H1 (cell line): ENCODE measurements around the gene STRIP2. TPM values are rescaled to one million over a fixed set of nuclear protein-coding genes. Genes with fewer than 3 reads are reported as not detected.

Source experiments
- CTCF ChIA-PET: fragments of 300-600 bp; sonication (Branson Sonifier 250); formaldehyde crosslinking; loops from one replicate; lab custom pipeline; 2021; ENCODE audit not compliant: partially characterized antibody; lab: Charles Lee
- POLR2A ChIA-PET: fragments of 300-600 bp; sonication (Branson Sonifier 250); formaldehyde crosslinking; loops from one replicate; lab custom pipeline; 2021; ENCODE audit warnings: inconsistent platforms; ENCODE audit not compliant: partially characterized antibody; lab: Charles Lee
- DNase-seq, 2 experiments: peaks; one replicate each; pipeline versions ENCODE4 v3.0.0 to v3.0.0-alpha.2; 2010 to 2022; ENCODE audit warnings: low spot score in 2 of 2, low read depth in 1 of 2, mixed read lengths in 1 of 2
- FAIRE-seq: peaks from 2 replicates; lab custom pipeline; 2011; peaks lifted over from hg19 to GRCh38; lab: Jason Lieb, UNC
- H2AFZ ChIP-seq: 2 replicates; pipeline ENCODE4 v1.8.1; 2012; ENCODE audit warnings: low read length, inconsistent platforms
- H2AK5ac ChIP-seq: 2 replicates; pipeline ENCODE4 v1.6.1; 2013; ENCODE audit warnings: low read depth, low read length
- H2BK120ac ChIP-seq: replicated peaks from 2 replicates; pipeline ENCODE3; 2013; ENCODE audit warnings: low read depth, low read length, inconsistent platforms
- H2BK12ac ChIP-seq: 2 replicates; pipeline ENCODE4 v1.6.1; 2013; ENCODE audit warnings: low read depth, low read length
- H2BK15ac ChIP-seq: 2 replicates; pipeline ENCODE4 v1.6.1; 2013; ENCODE audit warnings: low read length
- H2BK20ac ChIP-seq: 2 replicates; pipeline ENCODE4 v1.6.1; 2013; ENCODE audit warnings: low read length
- H2BK5ac ChIP-seq: 2 replicates; pipeline ENCODE4 v1.6.1; 2013; ENCODE audit warnings: low read depth, low read length
- H3K14ac ChIP-seq: 2 replicates; pipeline ENCODE4 v1.6.1; 2013; ENCODE audit warnings: inconsistent platforms; ENCODE audit not compliant: insufficient read length
- H3K18ac ChIP-seq: 2 replicates; pipeline ENCODE4 v1.6.1; 2013; ENCODE audit warnings: low read length; ENCODE audit errors: extremely low read depth
- H3K23ac ChIP-seq: 2 replicates; pipeline ENCODE4 v1.6.1; 2013; ENCODE audit warnings: inconsistent platforms; ENCODE audit not compliant: insufficient read length
- H3K23me2 ChIP-seq: 2 replicates; pipeline ENCODE4 v1.6.1; 2013; ENCODE audit warnings: low read depth, low read length
- H3K27ac ChIP-seq: 2 replicates; pipeline ENCODE4 v1.6.1; 2011; ENCODE audit warnings: low read depth, low read length, inconsistent platforms
- H3K27me3 ChIP-seq, 4 experiments: replicated peaks in 1 of 4; 1 replicate in 1 of 4; 2 replicates in 3 of 4; pipeline versions ENCODE4 v1.6.1 to v1.8.1; 2011 to 2013; ENCODE audit warnings: low read length in 3 of 4, mild to moderate bottlenecking in 3 of 4, inconsistent platforms in 2 of 4, mixed read lengths in 2 of 4, moderate library complexity in 1 of 4; ENCODE audit not compliant: control insufficient read depth in 3 of 4, insufficient read depth in 3 of 4; ENCODE audit errors: extremely low read depth in 1 of 4
- H3K36me3 ChIP-seq, 4 experiments: 2 replicates each; pipeline versions ENCODE4 v1.6.1 to v1.8.1; 2011 to 2013; ENCODE audit warnings: mild to moderate bottlenecking in 4 of 4, low read length in 3 of 4, moderate library complexity in 2 of 4, control low read depth in 1 of 4, inconsistent platforms in 1 of 4; ENCODE audit not compliant: insufficient read depth in 4 of 4, control insufficient read depth in 2 of 4
- H3K4ac ChIP-seq: replicated peaks from 2 replicates; pipeline ENCODE3; 2013; ENCODE audit warnings: low read length, low read depth, mixed read lengths, inconsistent platforms; ENCODE audit not compliant: insufficient read length
- H3K4me1 ChIP-seq, 4 experiments: replicated peaks in 1 of 4; 1 replicate in 1 of 4; 2 replicates in 3 of 4; pipeline versions ENCODE4 v1.6.1 to v1.8.1; 2011 to 2013; ENCODE audit warnings: low read length in 3 of 4, inconsistent platforms in 2 of 4, mixed read lengths in 1 of 4; ENCODE audit not compliant: insufficient read depth in 4 of 4, control insufficient read depth in 3 of 4
- H3K4me2 ChIP-seq, 2 experiments: 2 replicates each; pipeline versions ENCODE4 v1.6.1 to v1.8.1; 2011 to 2013; ENCODE audit warnings: low read depth in 2 of 2, low read length in 2 of 2, control low read depth in 1 of 2, inconsistent platforms in 1 of 2, mild to moderate bottlenecking in 1 of 2; ENCODE audit not compliant: insufficient read depth in 1 of 2
- H3K4me3 ChIP-seq, 4 experiments: fragments of 200-600, 300-600 bp in 1 of 4; sonication (generic), shearing (Covaris generic), sonication (Bioruptor Twin) in 1 of 4; 2 replicates each; pipeline versions ENCODE4 v1.5.1 to v1.8.1; 2011 to 2016; ENCODE audit warnings: low read length in 4 of 4, low read depth in 3 of 4, control low read depth in 2 of 4, inconsistent platforms in 2 of 4, mild to moderate bottlenecking in 2 of 4, mixed read lengths in 1 of 4, moderate library complexity in 1 of 4; ENCODE audit not compliant: insufficient read depth in 2 of 4; ENCODE audit errors: extremely low read depth in 1 of 4
- H3K56ac ChIP-seq: replicated peaks from 2 replicates; pipeline ENCODE3; 2013; ENCODE audit warnings: low read depth, mild to moderate bottlenecking, mixed read lengths, low read length, inconsistent platforms; ENCODE audit not compliant: insufficient read length
- H3K79me1 ChIP-seq: 2 replicates; pipeline ENCODE4 v1.6.1; 2013; ENCODE audit warnings: low read depth, low read length, control low read depth
- H3K79me2 ChIP-seq, 2 experiments: 2 replicates each; pipeline versions ENCODE4 v1.6.1 to v1.8.1; 2012 to 2013; ENCODE audit warnings: low read length in 2 of 2, mild to moderate bottlenecking in 2 of 2, inconsistent platforms in 1 of 2; ENCODE audit not compliant: insufficient read depth in 2 of 2, control insufficient read depth in 1 of 2
- H3K9ac ChIP-seq, 4 experiments: replicated peaks in 1 of 4; 1 replicate in 1 of 4; 2 replicates in 3 of 4; pipeline versions ENCODE4 v1.6.1 to v1.8.1; 2011 to 2013; ENCODE audit warnings: low read depth in 3 of 4, low read length in 3 of 4, control low read depth in 2 of 4, mild to moderate bottlenecking in 2 of 4, moderate library complexity in 2 of 4, inconsistent platforms in 1 of 4; ENCODE audit errors: extremely low read depth in 1 of 4
- H3K9me3 ChIP-seq, 2 experiments: 2 replicates each; pipeline versions ENCODE4 v1.6.1 to v1.8.1; 2012 to 2013; ENCODE audit warnings: mild to moderate bottlenecking in 2 of 2, moderate library complexity in 2 of 2, control low read depth in 1 of 2, inconsistent platforms in 1 of 2, low read depth in 1 of 2, low read length in 1 of 2, mixed read lengths in 1 of 2; ENCODE audit not compliant: insufficient read depth in 2 of 2
- H4K20me1 ChIP-seq, 2 experiments: replicated peaks in 1 of 2; 2 replicates each; pipeline versions ENCODE3 to v1.8.1; 2011 to 2013; ENCODE audit warnings: inconsistent platforms in 2 of 2, low read length in 2 of 2, mild to moderate bottlenecking in 1 of 2; ENCODE audit not compliant: insufficient read depth in 2 of 2, control insufficient read depth in 1 of 2
- H4K5ac ChIP-seq: 2 replicates; pipeline ENCODE4 v1.6.1; 2013; ENCODE audit warnings: low read length, low read depth, mixed read lengths, inconsistent platforms; ENCODE audit not compliant: insufficient read length
- H4K8ac ChIP-seq: 2 replicates; pipeline ENCODE4 v1.8.0; 2013; ENCODE audit warnings: mild to moderate bottlenecking, moderate library complexity, low read length, inconsistent platforms; ENCODE audit not compliant: insufficient read depth; ENCODE audit errors: extremely low read depth
- H4K91ac ChIP-seq: replicated peaks from 2 replicates; pipeline ENCODE3; 2013; ENCODE audit warnings: low read length, mixed read lengths, inconsistent platforms; ENCODE audit not compliant: insufficient read length
- MAX ChIP-seq: IDR thresholded peaks from 2 replicates; pipeline ENCODE4 v1.6.1; 2012; ENCODE audit warnings: inconsistent platforms
- NRF1 ChIP-seq: IDR thresholded peaks from 2 replicates; pipeline ENCODE4 v1.6.1; 2011; ENCODE audit warnings: mild to moderate bottlenecking, low read depth, low read length, improper control_type of control experiment
- RNF2 ChIP-seq: fragments of 200-900, 300-1000 bp; sonication (generic); IDR thresholded peaks from 2 replicates; pipeline ENCODE4 v1.7.1; 2016; ENCODE audit warnings: borderline replicate concordance, low read depth, mild to moderate bottlenecking, antibody characterized with exemption, low read length; ENCODE audit not compliant: poor library complexity, severe bottlenecking; ENCODE audit errors: missing control alignments
- SRF ChIP-seq: IDR thresholded peaks from 2 replicates; pipeline ENCODE4 v1.6.1; 2011; ENCODE audit warnings: mild to moderate bottlenecking, low read depth, low read length, moderate library complexity
- WGBS, 2 experiments: shearing (Covaris generic) in 1 of 2; methylation state at CpG; one replicate each; pipeline versions ENCODE4 v1.1.6 to v1.1.7; 2013 to 2015; ENCODE audit warnings: low lambda C conversion rate in 2 of 2, mixed read lengths in 2 of 2, inconsistent platforms in 1 of 2, low coverage in 1 of 2, missing lambda C conversion rate in 1 of 2; ENCODE audit not compliant: insufficient replicate concordance in 2 of 2, insufficient coverage in 1 of 2, insufficient read length in 1 of 2; ENCODE audit errors: extremely low coverage in 1 of 2, missing lambda C conversion rate in 1 of 2; 5-methylcytosine and 5-hydroxymethylcytosine counted together
- polyA plus RNA-seq, 7 experiments: library from polyadenylated mRNA; depleted of rRNA in 3 of 7; stranded (reverse) in 5 of 7; unstranded in 2 of 7; fragments of >200 nt in 5 of 7; fragments of 200-250 nt in 2 of 7; gene quantifications; 1 replicate in 5 of 7; 2 replicates in 1 of 7; 4 replicates in 1 of 7; pipeline versions ENCODE4 v1.2.1 to v1.2.3, GENCODE V29; 2011 to 2013; ENCODE audit warnings: missing spikeins in 2 of 7, mixed read lengths in 2 of 7
- total RNA-seq: library from RNA; stranded (reverse); fragmentation: NEBNext Ultra II Directional; extraction: Animal tissue kit (Norgen Biotek cat#: 25700); gene quantifications from 2 replicates; pipeline ENCODE4 v1.2.1, GENCODE V29; 2021

Gene STRIP2
- total and polyA plus RNA-seq, 2 of the 8 experiments (the other 6 are each of a cell fraction or from before 2014, with no cell fraction given), result 5.3 to 8.2 TPM

- no peaks in the 10 kb centered on the region for H4K20me1 ChIP-seq
- H2BK120ac ChIP-seq, result no peak overlapping the region
- H2BK20ac ChIP-seq, result no peak overlapping the region
- no peak overlapping the region for H3K4ac ChIP-seq
- peaks cover 6 to 58% (median 29%) of the 10 kb centered on the region in 4 experiments; a peak in 7 of 8 replicates for H3K36me3 ChIP-seq
- no peak overlapping the region for H2BK12ac ChIP-seq
- no peak overlapping the region for H3K9ac ChIP-seq
- H2AK5ac ChIP-seq, result no peak overlapping the region
- no peaks in the 10 kb centered on the region for H3K27me3 ChIP-seq
- no peak overlapping the region for H3K23ac ChIP-seq
- POLR2A ChIA-PET, result no interaction called here
- H3K23me2 ChIP-seq, result no peaks in the 10 kb centered on the region
- H3K56ac ChIP-seq, result no peak overlapping the region
- no peak overlapping the region for H4K8ac ChIP-seq
- no peak overlapping the region for H2AFZ ChIP-seq
- 90% methylated on average over 3 of the region's 3 CpGs; no CpG with 5 or more reads in 1 of the 2 experiments for WGBS, 2 experiments
- H3K14ac ChIP-seq, result no peak overlapping the region
- no peak overlapping the region for H4K5ac ChIP-seq
- H3K4me3 ChIP-seq, result no peak overlapping the region
- DNase-seq (no peak), FAIRE-seq (no peak)
- no peak overlapping the region for H2BK15ac ChIP-seq
- H3K4me2 ChIP-seq, result no peak overlapping the region
- no peaks in the 10 kb centered on the region for H3K4me1 ChIP-seq
- no peak overlapping the region for H4K91ac ChIP-seq
- H3K9me3 ChIP-seq, result no peaks in the 10 kb centered on the region
- no peak for TF ChIP-seq NRF1
- TF ChIP-seq RNF2, result no peak
- no peak for TF ChIP-seq MAX
- no peak for TF ChIP-seq SRF
- TF ChIP-seq, all 59 proteins: peak for 0
- CTCF ChIA-PET, result no interaction called here
- Histone ChIP-seq H3K27ac (no peak overlapping the region), H2BK5ac (no peak overlapping the region), H3K79me2 (no peaks in the 10 kb centered on the region), H3K79me1 (no peaks in the 10 kb centered on the region), H3K18ac (no peak overlapping the region)
These were observed 22.9 kb downstream of the STRIP2 start for GRCh38 chr7:129457101-129457500.
